ENCODE results near the gene DNAAF9.

DNA sequence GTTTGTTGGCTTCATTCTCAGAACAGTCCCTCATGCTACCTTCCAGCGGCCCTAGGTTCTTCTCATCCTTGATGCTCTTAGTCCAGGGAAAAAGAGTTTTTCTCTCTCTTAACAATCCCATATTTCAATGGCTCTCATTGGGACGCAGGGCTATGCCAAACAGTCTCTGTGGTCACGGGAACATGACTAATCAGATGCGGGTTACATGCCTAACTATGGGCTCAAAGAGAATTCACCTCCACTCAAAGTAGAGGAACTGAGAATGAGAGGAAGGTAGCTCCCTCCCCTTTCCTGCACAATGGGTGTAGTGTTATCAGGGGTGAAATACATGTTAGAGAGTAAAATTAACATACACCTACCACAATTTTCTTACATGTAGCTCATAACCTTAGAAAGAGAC lies 45.2 kb upstream of the DNAAF9 start:
- TF ChIP-seq, protein P1, sequence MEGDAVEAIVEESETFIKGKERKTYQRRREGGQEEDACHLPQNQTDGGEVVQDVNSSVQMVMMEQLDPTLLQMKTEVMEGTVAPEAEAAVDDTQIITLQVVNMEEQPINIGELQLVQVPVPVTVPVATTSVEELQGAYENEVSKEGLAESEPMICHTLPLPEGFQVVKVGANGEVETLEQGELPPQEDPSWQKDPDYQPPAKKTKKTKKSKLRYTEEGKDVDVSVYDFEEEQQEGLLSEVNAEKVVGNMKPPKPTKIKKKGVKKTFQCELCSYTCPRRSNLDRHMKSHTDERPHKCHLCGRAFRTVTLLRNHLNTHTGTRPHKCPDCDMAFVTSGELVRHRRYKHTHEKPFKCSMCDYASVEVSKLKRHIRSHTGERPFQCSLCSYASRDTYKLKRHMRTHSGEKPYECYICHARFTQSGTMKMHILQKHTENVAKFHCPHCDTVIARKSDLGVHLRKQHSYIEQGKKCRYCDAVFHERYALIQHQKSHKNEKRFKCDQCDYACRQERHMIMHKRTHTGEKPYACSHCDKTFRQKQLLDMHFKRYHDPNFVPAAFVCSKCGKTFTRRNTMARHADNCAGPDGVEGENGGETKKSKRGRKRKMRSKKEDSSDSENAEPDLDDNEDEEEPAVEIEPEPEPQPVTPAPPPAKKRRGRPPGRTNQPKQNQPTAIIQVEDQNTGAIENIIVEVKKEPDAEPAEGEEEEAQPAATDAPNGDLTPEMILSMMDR (IDR thresholded peaks at IDR 0.05): no peak
- no peak for TF ChIP-seq ZFX (IDR thresholded peaks at IDR 0.05; ENCODE audit: borderline replicate concordance)
